Natural killer cell (primary cell): ENCODE data around the gene EIPR1. TPM values are rescaled to one million over a fixed set of nuclear protein-coding genes. Genes with fewer than 3 reads are reported as not detected.

Experiments used
- ATAC-seq, 3 donors: fragments of 150-1000 bp in 2 of 3; fragments of 200-7000 bp in 1 of 3; cut with Tn5 transposase; 1 replicate in 1 of 3; 2 replicates in 2 of 3; pipeline ENCODE4 v1.10.0; 2021; ENCODE audit warnings: mild to moderate bottlenecking in 2 of 3, moderate library complexity in 2 of 3
- DNase-seq, 2 donors: peaks; one replicate each; pipeline versions ENCODE4 v3.0.0 to v3.0.0-alpha.2; 2013 to 2021; ENCODE audit warnings: mixed read lengths in 1 of 2
- H3K27ac ChIP-seq: one replicate; pipeline ENCODE4 v1.5.1; 2013; ENCODE audit warnings: mild to moderate bottlenecking, low read length
- H3K27me3 ChIP-seq: one replicate; pipeline ENCODE4 v1.6.1; 2013; ENCODE audit warnings: low read length; ENCODE audit not compliant: control insufficient read depth, insufficient read depth
- H3K36me3 ChIP-seq: one replicate; pipeline ENCODE4 v1.6.1; 2013; ENCODE audit warnings: low read length; ENCODE audit not compliant: control insufficient read depth, insufficient read depth
- H3K4me1 ChIP-seq: one replicate; pipeline ENCODE4 v1.6.1; 2013; ENCODE audit warnings: low read length; ENCODE audit not compliant: control insufficient read depth, insufficient read depth
- H3K4me3 ChIP-seq: one replicate; pipeline ENCODE4 v1.5.1; 2013; ENCODE audit warnings: low read length
- H3K9me3 ChIP-seq: one replicate; pipeline ENCODE4 v1.6.1; 2013; ENCODE audit warnings: low read length; ENCODE audit not compliant: control insufficient read depth, insufficient read depth
- H3K27ac Mint-ChIP-seq, 2 donors: one replicate each; pipeline ENCODE4 v1.8.0; 2022; ENCODE audit warnings: mild to moderate bottlenecking in 2 of 2, mixed read lengths in 2 of 2, moderate library complexity in 1 of 2
- H3K27me3 Mint-ChIP-seq, 2 donors: one replicate each; pipeline ENCODE4 v1.8.0; 2022; ENCODE audit warnings: low read depth in 2 of 2, mixed read lengths in 2 of 2
- H3K36me3 Mint-ChIP-seq: one replicate; pipeline ENCODE4 v1.8.0; 2022; ENCODE audit warnings: mixed read lengths
- H3K4me1 Mint-ChIP-seq, 2 donors: one replicate each; pipeline ENCODE4 v1.8.0; 2022; ENCODE audit warnings: mixed read lengths in 2 of 2
- H3K4me3 Mint-ChIP-seq: one replicate; pipeline ENCODE4 v1.8.0; 2022; ENCODE audit warnings: mild to moderate bottlenecking, moderate library complexity, mixed read lengths
- H3K9me3 Mint-ChIP-seq, 2 donors: one replicate each; pipeline ENCODE4 v1.8.0; 2022; ENCODE audit warnings: mixed read lengths in 2 of 2
- CTCF ChIP-seq: fragments of 200-600 bp; IDR thresholded peaks from one replicate; pipeline ENCODE4 v1.8.0; 2022; ENCODE audit warnings: antibody characterized with exemption
- WGBS: methylation state at CpG from one replicate; pipeline ENCODE4 v1.1.7; 2013; ENCODE audit warnings: missing lambda C conversion rate; ENCODE audit not compliant: insufficient coverage; 5-methylcytosine and 5-hydroxymethylcytosine counted together
- intact Hi-C: fragments of 100-400 bp; cut with micrococcal nuclease; formaldehyde crosslinking; loops from one replicate; pipeline ENCODE4 v1.14.2; 2022
- total RNA-seq, 4 donors: library from RNA; stranded (reverse); fragments of 120-200 nt in 1 of 4; gene quantifications; one replicate each; pipeline versions ENCODE4 v1.2.3 to v1.2.4, GENCODE V29; 2013 to 2022

The EIPR1 gene
- total RNA-seq, 3 donors from 2014 or later (not counting 1 experiment from before 2014, with no cell fraction given): 26.8 to 28.8 (median 27.9) TPM

GRCh38 chr2:3424171-3424795, 46.7 kb upstream of the EIPR1 start:
- Histone ChIP-seq H3K9me3 (no peaks in the 10 kb centered on the region), H3K4me1 (no peaks in the 10 kb centered on the region), H3K36me3 (peaks cover 50% of the 10 kb centered on the region), H3K4me3 (no peak overlapping the region), H3K27me3 (no peaks in the 10 kb centered on the region), H3K27ac (no peak overlapping the region)
- Mint-ChIP-seq H3K27ac (peak overlapping the region in 1 of 2 donors; percentile 69), H3K9me3 (no peaks in the 10 kb centered on the region), H3K4me1 (peaks cover 11 to 14% of the 10 kb centered on the region in 2 donors), H3K4me3 (no peak overlapping the region), H3K27me3 (no peaks in the 10 kb centered on the region), H3K36me3 (peaks cover 8% of the 10 kb centered on the region)
- TF ChIP-seq CTCF: peak; percentile 68
- 91% methylated on average over 8 of the region's 9 CpGs for WGBS
- DNase-seq: no peak
- ATAC-seq: no peak
- intact Hi-C loops: loop anchor here (1.0 kb wide), 1 partner anchor 227 kb away; no protein-coding TSS in a partner anchor

- intact Hi-C loops: loop anchor here (1.0 kb wide), 1 partner anchor 228 kb away; no protein-coding TSS in a partner anchor
- H3K4me1 Mint-ChIP-seq: peaks cover 8 to 12% of the 10 kb centered on the region in 2 donors
- peak; percentile 61 to 80 for DNase-seq
- no peak overlapping the region for H3K4me3 ChIP-seq
- 73% methylated on average over 19 of the region's 19 CpGs for WGBS
- peak; percentile 64 to 75 (median 70) for ATAC-seq
- H3K36me3 ChIP-seq: peaks cover 46% of the 10 kb centered on the region
- H3K4me3 Mint-ChIP-seq: no peak overlapping the region
- H3K27ac Mint-ChIP-seq: peak overlapping the region in 1 of 2 donors; percentile 69
- H3K9me3 Mint-ChIP-seq: no peaks in the 10 kb centered on the region
- H3K27ac ChIP-seq: no peak overlapping the region
- peak; percentile 99 for TF ChIP-seq CTCF
- H3K27me3 Mint-ChIP-seq: no peaks in the 10 kb centered on the region
- peaks cover 8% of the 10 kb centered on the region for H3K36me3 Mint-ChIP-seq
- H3K27me3 ChIP-seq: no peaks in the 10 kb centered on the region
- no peaks in the 10 kb centered on the region for H3K9me3 ChIP-seq
- H3K4me1 ChIP-seq: no peaks in the 10 kb centered on the region
Measured at GRCh38 chr2:3423492-3424170, 46.0 kb upstream of the EIPR1 start.

- Histone ChIP-seq H3K4me1 (no peaks in the 10 kb centered on the region), H3K36me3 (peaks cover 48% of the 10 kb centered on the region), H3K9me3 (no peaks in the 10 kb centered on the region), H3K27ac (no peak overlapping the region), H3K27me3 (no peaks in the 10 kb centered on the region), H3K4me3 (no peak overlapping the region)
- Mint-ChIP-seq H3K27me3 (no peaks in the 10 kb centered on the region), H3K9me3 (no peaks in the 10 kb centered on the region), H3K4me3 (no peak overlapping the region), H3K4me1 (peaks cover 8 to 13% of the 10 kb centered on the region in 2 donors), H3K36me3 (peaks cover 8% of the 10 kb centered on the region), H3K27ac (no peak overlapping the region)
- intact Hi-C loops: no loop called here
- WGBS: 88% methylated on average over 16 of the region's 16 CpGs
- no peak for TF ChIP-seq CTCF
- ATAC-seq: no peak
- DNase-seq: no peak
Measured at GRCh38 chr2:3422161-3422779, 44.7 kb upstream of the EIPR1 start.
